NB4 (cell line): ENCODE results near the gene TIMP4.

Source experiments
- DNase-seq: peaks from one replicate; pipeline ENCODE4 v3.0.0; 2010; ENCODE audit warnings: low read depth
- H3K4me3 ChIP-seq: one replicate; pipeline ENCODE4 v1.5.1; 2011; ENCODE audit warnings: mild to moderate bottlenecking, low read depth, low read length, moderate library complexity
- CTCF ChIP-seq: IDR thresholded peaks from one replicate; pipeline ENCODE4 v1.5.1; 2012; ENCODE audit warnings: low read depth, low read length
- MAX ChIP-seq: IDR thresholded peaks from 2 replicates; pipeline ENCODE4 v1.6.1; 2011; ENCODE audit warnings: low read depth, low read length
- MYC ChIP-seq: IDR thresholded peaks from 2 replicates; pipeline ENCODE4 v1.6.1; 2011; ENCODE audit warnings: low read depth, low read length
- POLR2A ChIP-seq: IDR thresholded peaks from 2 replicates; pipeline ENCODE4 v1.6.1; 2011; ENCODE audit warnings: mild to moderate bottlenecking; ENCODE audit not compliant: insufficient read length; ENCODE audit errors: extremely low read depth

TIMP4 gene

GRCh38 chr3:12157026-12157425 is 1.7 kb downstream of the TIMP4 start:
- TF ChIP-seq MAX (no peak), POLR2A (no peak), MYC (no peak), CTCF (no peak)
- DNase-seq: no peak
- no peak overlapping the region for H3K4me3 ChIP-seq

- no peak overlapping the region for H3K4me3 ChIP-seq
- DNase-seq: no peak
- TF ChIP-seq MYC (no peak), POLR2A (no peak), CTCF (no peak), MAX (no peak)
These were observed 2.9 kb downstream of the TIMP4 start for GRCh38 chr3:12155828-12156227.

GRCh38 chr3:12155264-12155663 is 3.4 kb downstream of the TIMP4 start:
- H3K4me3 ChIP-seq: no peak overlapping the region
- TF ChIP-seq MYC (no peak), CTCF (no peak), MAX (no peak), POLR2A (no peak)
- DNase-seq: no peak

- no peak for TF ChIP-seq CTCF
- TF ChIP-seq POLR2A: no peak
- no peak for TF ChIP-seq MAX
- H3K4me3 ChIP-seq: no peak overlapping the region
- DNase-seq: no peak
These were observed 4.6 kb downstream of the TIMP4 start for GRCh38 chr3:12154151-12154550.

GRCh38 chr3:12150112-12150511 is 8.6 kb downstream of the TIMP4 start:
- no peak for DNase-seq
- TF ChIP-seq MAX (no peak), POLR2A (no peak), CTCF (no peak), MYC (no peak)
- H3K4me3 ChIP-seq: no peak overlapping the region

GRCh38 chr3:12149029-12149428 is 9.7 kb downstream of the TIMP4 start:
- TF ChIP-seq POLR2A (no peak), MAX (no peak), MYC (no peak), CTCF (no peak)
- no peak overlapping the region for H3K4me3 ChIP-seq
- DNase-seq: no peak
